ENCODE measurements around the gene ALAD.
"Not testable (repeated sequence)": the region's sequence is repeated elsewhere in the genome, so short reads cannot be mapped to it uniquely, and the experiment has no call there.

Gene ALAD

DNA sequence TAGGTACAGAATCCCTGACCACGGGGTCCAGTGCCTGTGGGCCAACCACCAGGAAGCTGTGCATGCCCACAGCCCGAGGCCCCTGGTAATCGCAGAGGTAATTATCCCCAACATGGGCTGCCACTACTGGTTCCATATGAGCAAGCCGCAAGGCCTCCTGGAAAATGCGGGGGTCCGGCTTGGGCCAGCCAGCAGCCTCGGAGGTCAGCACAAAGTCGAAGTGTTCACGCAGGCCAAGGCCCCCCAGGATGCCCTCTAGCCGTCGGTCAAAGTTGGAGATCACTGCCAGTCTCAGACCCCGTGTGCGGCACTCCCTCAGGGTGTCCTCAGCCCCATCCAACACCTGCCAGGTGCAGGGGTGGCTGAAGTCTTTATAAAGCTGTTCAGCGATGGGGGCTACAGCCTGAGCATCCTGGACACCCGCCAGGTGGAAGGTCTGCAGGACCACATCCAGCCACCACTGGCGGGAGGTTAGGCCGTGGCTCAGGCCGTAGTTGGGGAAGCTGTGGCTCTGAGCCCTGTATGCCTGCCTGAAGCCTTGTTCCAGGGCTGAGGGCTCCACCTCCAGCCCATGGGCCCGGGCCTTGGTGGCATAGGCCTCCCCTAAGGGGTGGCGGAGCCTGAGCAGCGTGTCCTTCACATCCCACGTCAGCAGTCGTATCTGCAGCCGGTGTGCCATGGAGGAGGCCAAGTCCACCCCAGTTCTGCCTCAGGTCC, 27.2 kb downstream of the ALAD start:
- DNase-seq (ENCODE audit: low spot score): no peak

DNA sequence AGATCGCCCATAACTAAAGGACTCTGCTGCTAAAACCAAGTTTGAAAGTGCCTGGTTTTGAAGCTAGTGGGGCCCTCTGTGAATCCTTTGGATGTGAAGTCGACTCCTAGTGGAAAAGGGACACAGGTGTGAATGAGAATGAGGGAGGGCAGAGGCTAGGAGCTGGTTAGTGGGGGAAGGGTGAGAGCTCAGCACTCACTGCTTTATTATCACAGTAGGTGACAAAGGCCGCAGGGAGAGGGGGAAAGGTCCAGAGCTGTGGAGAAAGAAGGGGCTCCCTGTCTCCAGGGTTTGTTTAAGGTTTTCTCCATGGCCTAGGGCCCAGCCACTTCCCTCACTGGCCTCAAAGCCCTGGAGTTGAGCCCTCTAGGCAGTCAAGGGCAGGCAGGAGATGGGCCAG, 27.8 kb downstream of the ALAD start:
- no peak for DNase-seq (ENCODE audit: low spot score)

DNA sequence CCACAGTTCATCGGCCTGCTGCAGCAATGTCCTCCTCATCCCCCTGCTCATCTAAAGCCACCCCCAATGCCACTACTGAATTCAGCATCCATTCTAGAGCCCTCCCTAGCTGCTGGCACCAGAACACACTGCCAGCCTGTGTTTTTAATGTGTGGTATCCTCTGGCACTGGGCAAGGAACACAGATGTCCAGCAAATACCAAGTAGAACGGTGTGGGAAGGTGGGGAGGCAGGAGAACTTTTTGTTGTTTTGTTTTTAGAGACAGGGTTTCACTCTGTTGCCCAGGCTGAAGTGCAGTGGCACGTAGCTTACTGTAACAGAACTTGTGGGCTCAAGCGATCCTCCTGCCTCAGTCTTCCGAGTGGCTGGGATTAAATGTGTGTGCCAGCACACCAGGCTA, 29.0 kb downstream of the ALAD start:
- no peak for DNase-seq (ENCODE audit: low spot score)

DNA sequence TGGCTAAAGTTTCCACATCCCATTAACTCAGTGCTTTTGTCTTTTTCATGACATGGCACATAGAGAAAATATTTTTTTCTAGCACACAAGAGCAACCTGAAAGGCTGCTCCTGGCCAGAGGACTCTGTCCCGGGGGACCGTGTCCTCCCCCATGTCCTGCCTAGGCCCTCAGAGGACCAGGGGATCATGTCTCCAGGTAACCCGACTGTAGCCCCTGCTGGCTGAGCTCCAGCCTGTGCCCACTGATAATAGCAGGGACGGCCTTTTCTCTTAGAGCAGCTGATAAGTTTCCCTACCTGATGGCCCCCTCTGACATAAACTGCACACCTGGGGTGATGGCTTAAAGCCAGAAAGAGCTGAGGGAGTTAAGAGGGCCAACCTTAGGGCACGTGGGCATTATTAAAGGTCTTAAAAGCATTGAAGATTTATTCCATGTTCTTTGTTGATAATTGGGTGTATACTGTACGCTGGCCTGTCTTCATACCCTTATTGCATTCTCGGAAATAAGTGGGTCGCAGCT, 30.2 kb downstream of the ALAD start:
- no peak for DNase-seq (ENCODE audit: low spot score)

DNA sequence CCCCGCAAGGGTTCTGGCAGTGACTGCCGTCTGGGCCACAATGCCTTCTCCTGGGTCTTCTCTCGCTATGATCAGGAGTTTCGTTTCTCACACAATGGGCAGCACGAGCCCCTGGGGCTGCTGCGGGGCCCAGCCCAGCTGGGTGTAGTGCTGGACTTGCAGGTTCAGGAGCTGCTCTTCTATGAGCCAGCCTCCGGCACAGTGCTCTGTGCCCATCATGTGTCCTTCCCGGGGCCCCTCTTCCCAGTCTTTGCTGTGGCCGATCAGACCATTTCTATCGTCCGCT, 31.3 kb downstream of the ALAD start:
- DNase-seq (ENCODE audit: low spot score): no peak

DNA sequence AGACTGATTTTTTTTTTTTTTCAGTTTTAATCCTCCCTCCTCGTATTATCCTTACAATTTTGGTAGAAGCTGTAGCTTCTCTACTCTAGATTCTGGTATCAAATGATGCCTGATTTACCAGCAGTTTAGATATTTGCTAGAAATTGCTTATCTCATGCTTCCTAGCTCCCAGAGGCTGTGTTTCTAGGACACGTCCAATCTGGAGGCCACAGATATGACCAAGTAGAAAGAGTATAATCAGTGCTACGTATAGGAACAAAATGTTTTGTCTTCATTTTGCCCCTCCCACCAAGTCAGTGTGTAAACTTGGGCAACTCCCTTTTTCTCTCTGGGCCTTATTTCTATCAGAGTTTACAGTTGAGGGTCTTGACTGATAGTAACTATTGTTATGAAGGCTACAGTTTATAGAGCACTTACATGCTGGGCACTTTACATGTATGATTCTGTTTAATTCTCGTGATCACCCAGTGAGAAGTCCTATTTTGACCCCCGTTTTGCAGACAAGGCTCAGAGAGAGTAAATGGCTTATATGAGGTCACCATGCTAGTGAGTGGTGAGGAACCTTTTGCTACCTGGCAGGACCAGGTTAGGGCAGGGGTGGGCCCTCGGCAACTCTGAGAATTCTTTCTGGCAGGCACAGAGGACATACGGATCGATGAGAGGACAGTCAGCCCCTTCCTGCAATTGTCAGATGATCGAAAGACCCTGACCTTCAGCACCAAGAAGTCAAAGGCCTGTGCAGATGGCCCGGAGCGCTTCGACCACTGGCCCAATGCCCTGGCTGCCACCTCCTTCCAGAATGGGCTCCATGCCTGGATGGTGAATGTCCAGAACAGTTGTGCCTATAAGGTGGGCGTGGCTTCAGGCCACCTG, 31.9 kb downstream of the ALAD start:
- no peak for DNase-seq (ENCODE audit: low spot score)

DNA sequence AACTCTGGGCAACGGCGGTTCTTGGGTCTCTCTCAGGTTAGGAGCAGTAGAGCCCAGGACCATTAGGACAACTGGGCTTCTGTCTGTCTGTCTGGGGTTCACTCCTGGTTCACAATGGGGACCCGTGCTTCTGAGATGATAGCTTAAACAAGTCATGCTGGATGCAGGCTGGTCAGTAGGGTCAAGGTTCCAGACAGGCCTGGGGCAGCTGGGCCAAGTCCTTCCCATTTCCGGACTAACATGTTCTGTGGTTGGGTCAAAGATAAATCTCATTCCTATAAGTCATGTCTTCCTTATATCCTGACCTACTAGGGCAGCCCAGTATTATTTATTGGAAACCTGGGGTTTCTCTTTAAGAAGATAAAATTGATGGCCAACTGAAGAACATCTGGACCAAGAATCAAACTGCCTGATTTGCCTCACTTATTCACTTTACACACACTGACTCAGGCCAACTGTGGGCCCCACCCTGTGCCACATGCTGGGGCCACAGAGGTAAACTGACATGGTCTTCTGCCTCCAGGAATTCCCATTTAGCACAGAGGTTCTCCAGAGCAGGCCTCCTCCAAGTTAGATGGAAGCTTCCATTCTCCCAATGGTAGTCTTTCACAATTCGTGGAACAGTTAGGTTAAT, 32.6 kb downstream of the ALAD start:
- DNase-seq (ENCODE audit: low spot score): no peak

DNA sequence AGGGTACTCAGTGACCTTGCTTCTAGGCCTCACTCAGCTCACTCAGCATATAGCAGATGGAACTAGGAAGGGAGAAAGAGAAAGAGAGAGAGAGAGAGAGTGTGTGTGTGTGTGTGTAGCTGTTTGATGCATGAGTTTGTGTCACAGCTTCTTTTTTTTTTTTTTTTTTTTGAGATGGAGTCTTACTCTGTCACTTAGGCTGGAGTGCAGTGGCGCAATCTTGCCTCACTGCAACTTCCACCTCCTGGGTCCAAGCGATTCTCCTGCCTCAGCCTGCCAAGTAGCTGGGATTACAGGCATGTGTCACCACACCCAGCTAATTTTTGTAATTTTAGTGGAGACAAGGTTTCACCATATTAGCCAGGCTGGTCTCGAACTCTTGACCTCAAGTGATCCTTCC, 35.4 kb downstream of the ALAD start:
- DNase-seq (ENCODE audit: low spot score): not testable (repeated sequence)

DNA sequence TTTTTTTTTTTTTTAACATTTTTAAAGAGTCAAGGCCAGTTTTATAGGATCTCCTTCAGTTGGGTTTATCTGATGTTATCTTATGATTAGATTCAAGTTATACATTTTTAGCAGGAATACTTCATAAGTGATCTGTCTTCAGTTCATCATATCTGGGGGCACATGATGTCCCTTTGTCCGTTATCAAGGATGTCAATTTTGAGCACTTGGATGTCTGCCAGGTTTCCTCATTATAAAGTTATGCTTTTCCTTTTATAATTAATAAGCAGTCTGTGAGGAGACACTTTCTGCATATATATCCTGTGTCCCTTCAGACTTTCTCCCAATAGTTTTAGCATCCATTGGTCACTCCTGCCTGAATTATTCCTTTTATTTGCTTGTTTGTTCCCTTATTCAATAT, 36.1 kb downstream of the ALAD start:
- DNase-seq (ENCODE audit: low spot score): no peak

DNA sequence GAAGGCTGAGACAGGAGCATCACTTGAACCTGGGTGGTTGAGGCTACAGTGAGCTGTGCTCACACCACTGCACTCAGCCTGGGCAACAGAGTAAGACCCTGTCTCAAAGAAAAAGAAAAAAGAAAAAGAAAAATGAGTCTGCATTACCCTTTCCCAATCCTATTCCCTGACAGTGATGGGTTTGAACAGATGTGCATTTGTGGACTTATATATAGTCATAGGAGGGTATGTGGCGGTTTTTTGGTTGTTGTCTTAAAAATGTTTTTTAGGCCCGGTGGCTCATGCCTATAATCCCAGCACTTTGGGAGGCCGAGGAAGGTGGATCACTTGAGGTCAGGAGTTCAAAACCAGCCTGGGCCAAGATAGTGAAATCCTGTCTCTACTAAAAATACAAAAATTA, 37.7 kb downstream of the ALAD start:
- no peak for DNase-seq (ENCODE audit: low spot score)

DNA sequence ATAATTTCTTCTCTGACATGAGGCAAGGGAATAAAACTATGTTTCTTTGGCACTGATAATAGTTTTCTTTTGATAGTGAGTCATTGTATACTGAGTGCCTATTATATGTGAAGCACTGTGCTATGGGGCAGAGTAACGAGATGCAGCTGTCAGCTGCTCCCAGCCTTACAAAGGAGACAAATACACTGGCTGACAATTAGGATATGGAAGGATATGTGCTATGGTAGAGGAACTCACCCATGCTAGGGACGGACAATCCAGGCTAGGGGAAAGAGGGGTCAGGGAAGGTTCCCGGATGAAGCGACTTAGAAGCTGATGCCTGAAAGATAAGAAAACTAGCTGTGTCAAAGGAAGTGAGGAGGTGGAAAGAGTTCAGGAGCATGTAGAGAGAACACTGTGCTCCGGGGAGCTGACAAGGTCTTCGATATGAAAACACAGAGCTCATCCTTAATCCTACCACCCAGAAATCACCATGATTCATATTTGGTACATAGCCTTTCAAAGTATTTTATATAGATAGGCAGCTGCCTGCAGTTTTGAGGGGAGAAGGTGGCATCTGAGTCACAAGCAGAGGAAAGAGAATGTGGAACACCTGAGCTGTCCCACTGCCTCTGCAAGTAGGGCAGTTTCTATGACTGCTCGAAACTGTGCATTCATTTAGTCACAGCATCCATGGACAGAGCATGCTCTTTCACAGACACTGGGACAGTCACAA, 39.6 kb downstream of the ALAD start:
- DNase-seq (ENCODE audit: low spot score): peak; percentile 38

DNA sequence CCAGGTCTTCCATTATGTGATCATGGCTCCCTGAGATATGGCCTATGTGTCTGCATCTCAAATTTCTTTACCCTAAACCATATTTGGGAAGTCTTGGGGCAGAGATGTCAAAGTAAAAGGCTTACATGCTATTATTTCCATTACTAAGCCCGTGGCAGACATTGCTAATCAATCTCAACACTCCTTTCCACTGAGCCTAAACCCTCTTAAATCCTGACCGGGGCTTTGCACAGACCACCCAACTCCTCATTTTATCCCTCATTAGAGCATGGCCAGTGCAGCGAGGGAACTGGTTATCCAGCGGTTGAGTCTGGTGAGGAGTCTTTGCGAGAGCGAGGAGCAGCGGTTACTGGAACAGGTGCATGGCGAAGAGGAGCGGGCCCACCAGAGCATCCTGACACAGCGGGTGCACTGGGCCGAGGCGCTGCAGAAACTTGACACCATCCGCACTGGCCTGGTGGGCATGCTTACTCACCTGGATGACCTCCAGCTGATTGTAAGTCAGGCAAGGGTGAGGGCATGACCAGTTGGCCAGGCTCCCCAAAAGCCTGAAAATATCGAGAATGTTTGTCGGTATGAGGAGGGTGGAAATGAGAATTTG, 40.7 kb downstream of the ALAD start:
- no peak for DNase-seq (ENCODE audit: low spot score)

DNA sequence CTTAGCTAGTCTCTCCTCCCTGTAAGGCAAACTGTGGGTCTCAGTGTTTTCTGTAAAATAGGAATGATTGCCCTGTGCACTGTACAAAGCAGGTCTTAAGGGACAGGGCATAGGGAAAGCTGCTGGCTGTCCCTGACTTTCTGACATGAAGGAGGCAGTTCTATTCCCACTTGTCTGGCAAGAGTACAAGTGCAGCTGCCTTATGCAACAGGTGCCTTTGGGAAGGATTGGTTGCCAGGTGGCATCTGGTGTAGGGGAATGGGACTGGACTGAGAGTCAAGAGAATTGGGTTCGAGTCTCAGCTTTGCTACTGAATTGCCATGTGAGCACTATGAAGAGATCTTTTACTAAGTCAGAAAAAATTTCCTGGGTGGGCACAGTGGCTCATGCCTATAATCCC, 41.7 kb downstream of the ALAD start:
- DNase-seq (ENCODE audit: low spot score): no peak

DNA sequence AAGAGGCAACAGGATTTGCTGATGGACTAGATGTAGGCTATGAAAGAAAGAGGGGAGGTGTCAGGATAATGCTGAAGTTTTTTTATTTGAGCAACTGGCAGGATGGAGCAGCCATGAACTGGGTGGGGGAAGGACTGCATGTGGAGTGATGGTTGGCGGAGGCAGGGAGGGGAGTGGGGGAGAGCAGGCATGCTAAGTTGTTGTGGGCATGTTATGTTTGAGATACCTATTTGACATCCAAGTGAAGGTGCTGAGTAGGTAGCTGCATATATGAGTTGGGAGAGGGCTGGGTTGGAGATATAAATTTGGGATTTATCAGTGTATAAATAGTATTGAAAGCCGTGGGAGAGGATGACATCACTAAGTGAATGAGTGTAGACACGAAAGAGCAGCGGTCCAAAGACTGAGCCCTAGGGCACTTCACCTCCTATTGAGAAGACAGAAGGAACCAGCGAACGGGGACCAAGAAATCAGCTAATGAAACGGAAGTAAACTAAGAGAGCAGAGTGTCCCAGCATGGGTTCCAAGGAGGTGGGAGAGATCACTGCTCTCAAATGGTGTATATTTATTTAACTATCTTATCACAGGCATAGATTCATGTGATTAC, 44.3 kb downstream of the ALAD start:
- DNase-seq (ENCODE audit: low spot score): no peak

DNA sequence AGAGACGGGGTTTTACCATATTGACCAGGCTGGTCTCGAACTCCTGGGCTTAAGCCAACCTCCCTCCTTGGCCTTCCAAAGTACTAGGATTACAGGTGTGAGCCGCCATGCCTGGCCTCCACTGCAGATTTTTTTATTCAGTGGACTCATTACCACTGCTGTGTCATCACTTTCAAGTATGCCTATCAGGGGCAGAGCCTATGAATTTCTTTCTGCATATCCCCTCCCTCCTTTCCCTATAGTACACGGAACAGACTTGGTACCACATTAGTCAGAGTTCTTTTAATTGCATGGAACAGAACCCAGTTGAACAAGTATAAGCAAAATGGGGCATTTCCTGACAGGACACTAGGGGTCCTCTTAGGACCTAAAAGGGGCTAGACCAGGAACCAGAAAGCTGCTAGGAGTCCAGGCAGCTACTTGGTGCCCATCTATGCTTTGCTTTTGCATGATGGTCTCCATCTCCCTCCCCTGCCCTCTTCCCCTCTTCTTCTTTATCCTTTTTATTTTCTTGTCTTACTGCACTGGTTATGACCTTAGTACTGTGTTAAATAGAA, 46.0 kb downstream of the ALAD start:
- no peak for DNase-seq (ENCODE audit: low spot score)

DNA sequence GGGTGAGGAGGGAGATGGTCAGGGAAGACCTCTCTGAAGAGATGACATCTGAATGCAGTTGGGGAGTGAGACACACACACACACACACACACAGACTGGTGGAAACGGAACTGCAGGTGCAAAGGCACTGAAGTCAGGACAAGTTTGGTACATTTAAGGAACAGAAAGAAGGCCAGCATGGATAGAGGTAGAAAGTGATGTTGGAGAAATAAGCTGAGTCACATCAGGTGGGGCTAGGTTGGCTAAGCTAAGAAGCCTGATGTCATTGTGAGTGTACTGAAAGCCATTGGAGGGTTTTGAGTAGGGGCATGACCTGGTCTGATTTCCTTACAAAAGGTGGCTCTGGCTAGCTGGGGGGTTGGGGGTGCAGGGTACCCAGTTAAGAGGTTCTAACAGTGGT, 48.7 kb downstream of the ALAD start:
- no peak for DNase-seq (ENCODE audit: low spot score)

DNA sequence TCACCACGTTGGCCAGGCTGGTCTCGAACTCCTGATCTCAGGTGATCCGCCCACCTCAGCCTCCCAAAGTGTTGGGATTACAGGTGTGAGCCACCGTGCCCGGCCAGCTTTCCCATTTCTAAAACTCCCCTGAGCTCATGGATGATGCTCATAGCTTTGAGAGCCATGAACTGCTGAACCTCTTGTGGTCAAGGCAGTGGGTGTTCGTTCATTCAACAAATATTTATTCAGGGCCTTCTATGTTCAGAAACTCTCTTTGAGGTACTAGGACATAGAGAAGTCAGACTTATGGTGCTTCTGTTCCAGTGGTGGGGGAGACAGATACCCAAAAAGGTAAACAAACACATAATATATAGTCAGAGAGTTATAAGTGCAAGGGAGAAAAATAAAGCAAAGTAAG, 49.1 kb downstream of the ALAD start:
- DNase-seq (ENCODE audit: low spot score): no peak

DNA sequence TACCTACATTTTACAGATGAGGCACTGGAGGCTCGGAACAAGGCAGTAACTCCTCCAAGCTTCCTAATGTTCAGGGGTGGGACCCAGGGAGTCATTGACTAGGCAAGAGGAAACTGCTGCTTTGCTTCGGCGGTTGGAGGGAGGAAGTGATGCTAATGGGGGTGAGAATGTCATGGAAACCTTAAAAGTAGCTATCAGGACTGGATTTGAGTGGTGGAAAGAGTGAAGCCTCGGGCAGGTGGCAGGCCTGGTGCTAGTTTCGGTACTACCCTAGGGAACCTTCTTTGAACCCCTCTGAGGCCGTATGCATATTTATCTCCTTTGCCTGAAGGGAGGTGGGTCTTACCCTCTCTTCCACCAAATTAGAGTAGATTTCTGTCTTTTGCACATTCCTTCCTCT, 50.1 kb downstream of the ALAD start:
- DNase-seq (ENCODE audit: low spot score): no peak

DNA sequence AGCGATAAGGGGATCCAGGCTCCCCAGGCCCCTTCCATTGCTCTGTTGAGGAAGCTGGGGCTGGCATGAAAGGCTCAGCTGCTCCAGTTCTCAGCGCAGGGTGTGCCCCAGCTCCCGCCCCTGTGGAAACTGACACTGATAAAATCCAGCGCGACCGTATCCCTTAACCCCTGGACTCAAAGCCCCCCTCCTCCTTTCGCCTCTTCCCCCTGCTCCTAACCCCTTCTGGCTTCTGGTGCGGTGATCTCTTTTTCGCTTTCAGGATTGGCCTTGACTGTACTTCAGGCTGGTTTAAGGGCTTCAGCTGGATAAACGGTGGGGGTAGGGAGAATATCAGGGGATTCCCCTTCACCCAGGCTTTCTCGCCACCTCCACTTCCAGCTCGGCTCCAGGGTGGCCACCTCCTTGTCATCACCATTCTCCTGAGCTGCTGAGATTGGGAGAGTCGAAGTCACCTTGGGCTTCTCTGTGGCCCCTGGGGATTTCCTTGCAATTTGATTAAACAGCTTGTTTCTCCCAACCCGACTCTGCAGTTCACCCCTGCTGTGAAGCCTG, 50.9 kb downstream of the ALAD start:
- DNase-seq (ENCODE audit: low spot score): no peak

DNA sequence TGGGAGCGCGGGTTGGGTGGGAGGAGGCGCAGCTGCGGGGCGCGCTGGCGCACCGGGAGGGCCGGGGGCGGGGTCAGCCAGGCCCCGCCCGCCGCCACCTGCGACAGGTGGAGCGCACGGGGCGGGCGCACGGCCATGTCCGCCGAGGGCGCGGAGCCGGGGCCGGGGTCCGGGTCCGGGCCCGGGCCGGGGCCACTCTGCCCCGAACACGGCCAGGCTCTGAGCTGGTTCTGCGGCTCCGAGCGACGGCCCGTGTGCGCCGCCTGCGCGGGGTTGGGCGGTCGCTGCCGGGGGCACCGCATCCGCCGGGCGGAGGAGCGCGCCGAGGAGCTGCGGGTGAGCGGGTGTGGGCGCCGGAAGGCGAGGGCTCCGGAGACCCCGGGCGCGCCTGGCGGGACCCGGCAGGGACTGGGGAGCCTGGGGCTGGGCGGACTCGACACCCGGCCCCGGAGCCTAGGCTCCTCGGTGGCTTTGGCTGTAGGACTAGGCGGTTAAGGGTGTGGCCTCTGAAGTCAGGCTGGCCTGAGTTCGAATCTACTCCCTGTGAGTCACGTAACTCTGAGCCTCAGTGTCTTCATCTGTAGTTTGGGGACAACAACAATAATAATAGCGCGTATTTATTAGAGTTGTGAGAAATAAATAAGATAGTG, 51.5 kb downstream of the ALAD start, which contains the start of gene BSPRY:
Gene BSPRY (plus strand): TSS at position 97 of the 650 bp plus-strand sequence. CDS start 39 bp downstream, at position 136.
- no peak for DNase-seq (ENCODE audit: low spot score)
